Ovary (tissue), 9 donors: ENCODE data around the gene AMFR. TPM values are rescaled to one million over a fixed set of nuclear protein-coding genes. Genes with fewer than 3 reads are reported as not detected.

Experiments used
- DNase-seq, 5 donors: peaks; one replicate each; pipeline ENCODE4 v3.0.0-alpha.2; 2019 to 2020
- H3K27ac ChIP-seq, 2 donors: fragments of 200-600 bp; one replicate each; pipeline versions ENCODE4 v1.5.1 to v1.8.0; 2019 to 2022
- H3K27me3 ChIP-seq: fragments of 200-600 bp; one replicate; pipeline ENCODE4 v1.8.0; 2022
- H3K36me3 ChIP-seq: fragments of 200-600 bp; sonication (generic); one replicate; pipeline ENCODE4 v1.5.1; 2019
- H3K4me1 ChIP-seq: one replicate; pipeline ENCODE4 v1.8.1; 2013; ENCODE audit warnings: mild to moderate bottlenecking, moderate library complexity; ENCODE audit not compliant: insufficient read depth
- H3K4me3 ChIP-seq: fragments of 200-600 bp; sonication (generic); one replicate; pipeline ENCODE4 v1.5.1; 2017
- H3K9me3 ChIP-seq, 2 donors: fragments of 200-600 bp in 1 of 2; sonication (generic) in 1 of 2; one replicate each; pipeline versions ENCODE4 v1.5.1 to v1.8.1; 2013 to 2019; ENCODE audit warnings: mild to moderate bottlenecking in 1 of 2, moderate library complexity in 1 of 2
- EP300 ChIP-seq: sonication (generic); formaldehyde crosslinking; IDR thresholded peaks from one replicate; pipeline ENCODE4 v1.6.1; 2017; ENCODE audit warnings: antibody characterized with exemption
- POLR2A ChIP-seq: fragments of 450-650 bp; IDR thresholded peaks from one replicate; pipeline ENCODE4 v1.6.1; 2017; ENCODE audit warnings: antibody characterized with exemption, mild to moderate bottlenecking, moderate library complexity
- WGBS, 3 donors: extraction: QIAGEN DNeasy Blood & Tissue Kit in 1 of 3; methylation state at CpG; one replicate each; pipeline versions ENCODE4 v1.1.5 to v1.1.7; 2013 to 2017; 5-methylcytosine and 5-hydroxymethylcytosine counted together
- intact Hi-C, 4 donors: fragments of 100-400 bp; cut with DNase I; formaldehyde crosslinking; loops; one replicate each; pipeline versions ENCODE4 v1.11.0 to v1.15.1; 2022 to 2023
- polyA plus RNA-seq, 2 donors: library from polyadenylated mRNA; stranded (reverse); fragments of 200-250 nt in 1 of 2; fragments of 350-450 nt in 1 of 2; fragmentation: Illumina TruSeq in 1 of 2; extraction: RNeasy Lipid Tissue Mini Kit (QIAGEN cat#74804) in 1 of 2; gene quantifications; one replicate each; pipeline ENCODE4 v1.2.3, GENCODE V29; 2013 to 2014
- total RNA-seq, 7 donors: library from RNA; depleted of rRNA in 2 of 7; stranded (reverse); fragments of >200 nt in 2 of 7; fragmentation: NEBNext Ultra II Directional in 3 of 7; extraction: Animal tissue kit (Norgen Biotek cat#: 25700) in 3 of 7; gene quantifications; one replicate each; pipeline versions ENCODE4 v1.1.0 to v1.2.4, GENCODE V29; 2016 to 2023
- TF ChIP-seq, protein P1 (sequence below), 3 donors: fragments of 450-650 bp in 2 of 3; fragments of 200-600 bp in 1 of 3; IDR thresholded peaks; one replicate each; pipeline versions ENCODE4 v1.5.1 to v1.8.0; 2016 to 2022; ENCODE audit warnings: antibody characterized with exemption in 3 of 3, mild to moderate bottlenecking in 1 of 3
- donor health status: DM: no; HTN: no; CAD: no; lungs with moderate emphysema.
- donor health status: DM: no; HTN: no; CAD: no.
- donor health status: Bipolar disorder and iron deficiency.
- donor health status: DM: yes; HTN: yes; CAD: no.
- donor health status: DM: no; HTN: no; CAD: no.
- donor health status: DM: yes; HTN: yes; CAD: no.

The AMFR gene
- total and polyA plus RNA-seq, 9 donors, result 94.1 to 130 (median 107) TPM

DNA sequence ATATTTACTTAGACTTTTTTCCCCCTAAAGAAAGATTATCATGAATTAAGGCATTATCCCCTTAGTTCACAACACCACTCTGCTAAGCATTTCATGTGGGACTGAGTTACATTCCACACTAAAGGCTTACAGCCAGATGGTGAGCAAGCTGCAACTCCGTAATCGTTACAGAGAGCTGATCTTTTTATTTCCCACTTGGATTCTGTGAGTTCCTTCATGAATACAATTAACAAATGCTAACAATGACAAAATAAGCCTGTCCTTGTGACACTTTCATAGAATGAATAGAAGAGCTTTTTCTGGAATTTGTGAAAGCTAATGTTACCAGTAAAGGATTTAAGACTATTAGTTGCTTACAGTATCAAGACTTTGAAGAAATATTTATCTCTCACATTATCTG is 34.8 kb upstream of the AMFR start:
- intact Hi-C loops, result no loop called here
- Histone ChIP-seq H3K36me3 (peaks cover 4% of the 10 kb centered on the region), H3K4me1 (no peaks in the 10 kb centered on the region), H3K27me3 (no peaks in the 10 kb centered on the region), H3K27ac (no peak overlapping the region), H3K9me3 (no peaks in the 10 kb centered on the region), H3K4me3 (no peak overlapping the region)
- TF ChIP-seq, protein P1, sequence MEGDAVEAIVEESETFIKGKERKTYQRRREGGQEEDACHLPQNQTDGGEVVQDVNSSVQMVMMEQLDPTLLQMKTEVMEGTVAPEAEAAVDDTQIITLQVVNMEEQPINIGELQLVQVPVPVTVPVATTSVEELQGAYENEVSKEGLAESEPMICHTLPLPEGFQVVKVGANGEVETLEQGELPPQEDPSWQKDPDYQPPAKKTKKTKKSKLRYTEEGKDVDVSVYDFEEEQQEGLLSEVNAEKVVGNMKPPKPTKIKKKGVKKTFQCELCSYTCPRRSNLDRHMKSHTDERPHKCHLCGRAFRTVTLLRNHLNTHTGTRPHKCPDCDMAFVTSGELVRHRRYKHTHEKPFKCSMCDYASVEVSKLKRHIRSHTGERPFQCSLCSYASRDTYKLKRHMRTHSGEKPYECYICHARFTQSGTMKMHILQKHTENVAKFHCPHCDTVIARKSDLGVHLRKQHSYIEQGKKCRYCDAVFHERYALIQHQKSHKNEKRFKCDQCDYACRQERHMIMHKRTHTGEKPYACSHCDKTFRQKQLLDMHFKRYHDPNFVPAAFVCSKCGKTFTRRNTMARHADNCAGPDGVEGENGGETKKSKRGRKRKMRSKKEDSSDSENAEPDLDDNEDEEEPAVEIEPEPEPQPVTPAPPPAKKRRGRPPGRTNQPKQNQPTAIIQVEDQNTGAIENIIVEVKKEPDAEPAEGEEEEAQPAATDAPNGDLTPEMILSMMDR (IDR thresholded peaks at IDR 0.05), result no peak
- no peak for TF ChIP-seq POLR2A
- TF ChIP-seq EP300, result no peak
- no peak for DNase-seq
- 61 to 85% (median 61%) methylated on average over 2 of the region's 2 CpGs for whole genome bisulfite sequencing, 3 donors

DNA sequence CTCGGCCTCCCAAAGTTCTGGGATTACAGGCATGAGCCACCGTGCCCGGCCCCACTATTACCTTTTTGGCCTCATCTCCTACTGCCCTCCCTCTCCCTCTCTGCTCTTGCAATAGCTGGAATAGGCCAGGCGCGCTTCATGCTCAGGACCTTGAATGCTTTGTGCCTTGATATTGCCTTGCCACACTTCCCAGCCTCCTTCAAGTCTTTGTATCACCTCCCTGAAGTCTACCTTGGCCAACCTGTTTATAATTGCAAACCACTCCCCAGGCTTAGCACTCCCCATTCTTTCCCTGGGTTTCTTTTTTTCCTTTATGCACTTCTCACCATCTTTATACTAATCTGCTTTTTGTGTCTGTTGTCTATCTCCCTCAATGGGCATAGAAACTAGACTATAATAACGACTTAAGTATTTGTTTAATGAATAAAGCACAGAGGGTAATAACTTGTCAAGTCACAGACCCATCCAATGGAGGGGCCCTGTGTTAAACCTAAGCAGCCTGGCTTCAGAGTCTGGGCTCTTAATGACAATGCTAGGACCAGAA is 32.7 kb upstream of the AMFR start:
- peaks cover 2% of the 10 kb centered on the region for H3K36me3 ChIP-seq
- H3K4me1 ChIP-seq, result no peaks in the 10 kb centered on the region
- TF ChIP-seq POLR2A (no peak), EP300 (no peak)
- TF ChIP-seq, protein P1 (IDR thresholded peaks at IDR 0.05), result no peak
- no peaks in the 10 kb centered on the region for H3K9me3 ChIP-seq
- no peaks in the 10 kb centered on the region for H3K27me3 ChIP-seq
- intact Hi-C loops, result no loop called here
- no peak overlapping the region for H3K27ac ChIP-seq
- no peak for DNase-seq
- no peak overlapping the region for H3K4me3 ChIP-seq
- 91 to 95% (median 92%) methylated on average over 6 of the region's 6 CpGs for WGBS, 3 donors

DNA sequence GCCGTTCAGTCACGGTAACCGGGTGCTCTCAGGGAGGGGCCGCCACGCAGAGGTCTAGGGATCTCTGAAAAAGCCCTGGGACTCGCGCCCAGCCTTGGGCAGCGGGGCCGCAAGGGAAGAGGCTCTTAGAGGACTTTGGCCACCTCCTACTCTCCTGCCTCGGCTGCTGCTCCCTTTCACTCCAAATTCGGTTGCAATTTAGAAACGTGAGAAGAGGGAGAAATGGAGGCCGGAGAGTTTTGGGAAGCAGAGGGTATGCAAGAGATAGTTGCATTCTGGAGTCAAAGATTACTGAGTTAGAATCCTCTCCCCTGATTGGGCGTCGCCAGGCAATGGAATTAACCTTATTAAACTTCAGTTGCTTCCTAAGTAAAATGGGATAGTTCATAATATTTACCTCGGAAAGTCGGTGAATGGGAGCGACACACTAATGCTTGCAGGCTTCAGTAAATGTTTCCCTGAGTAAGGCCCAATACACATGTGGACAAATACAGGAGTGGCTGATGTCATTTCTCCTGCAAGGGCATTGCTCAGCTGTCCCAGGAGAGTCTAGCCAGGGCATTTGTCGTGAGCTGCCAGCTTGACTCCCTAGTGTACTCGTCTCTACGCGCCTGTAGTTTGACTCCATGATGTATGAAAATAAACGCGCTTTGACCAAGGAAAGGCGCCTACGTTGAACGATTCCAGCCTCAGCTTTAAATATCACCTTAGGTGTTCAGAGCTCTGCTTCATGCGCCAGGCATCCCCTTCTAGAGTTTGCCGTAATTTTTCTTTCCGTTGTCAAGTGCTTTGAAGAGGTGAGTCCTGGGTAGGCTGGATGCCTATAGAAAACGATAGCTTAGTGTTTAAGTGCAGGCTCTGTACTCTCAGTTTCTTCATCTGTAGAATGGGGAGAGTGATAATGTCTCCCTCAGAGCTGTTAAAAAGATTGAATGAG is 26.7 kb upstream of the AMFR start:
- intact Hi-C loops, result no loop called here
- no peaks in the 10 kb centered on the region for H3K27me3 ChIP-seq
- no peaks in the 10 kb centered on the region for H3K9me3 ChIP-seq
- 4 to 6% (median 5%) methylated on average over 31 of the region's 31 CpGs for WGBS, 3 donors
- DNase-seq, result no peak
- H3K4me1 ChIP-seq, result peaks cover 14% of the 10 kb centered on the region
- H3K27ac ChIP-seq, result peak overlapping the region in 1 of 2 donors; percentile 6
- peak overlapping the region; percentile 62 for H3K4me3 ChIP-seq
- no peak for TF ChIP-seq POLR2A
- no peak for TF ChIP-seq EP300
- TF ChIP-seq, protein P1 (IDR thresholded peaks at IDR 0.05), result no peak
- H3K36me3 ChIP-seq, result no peaks in the 10 kb centered on the region

DNA sequence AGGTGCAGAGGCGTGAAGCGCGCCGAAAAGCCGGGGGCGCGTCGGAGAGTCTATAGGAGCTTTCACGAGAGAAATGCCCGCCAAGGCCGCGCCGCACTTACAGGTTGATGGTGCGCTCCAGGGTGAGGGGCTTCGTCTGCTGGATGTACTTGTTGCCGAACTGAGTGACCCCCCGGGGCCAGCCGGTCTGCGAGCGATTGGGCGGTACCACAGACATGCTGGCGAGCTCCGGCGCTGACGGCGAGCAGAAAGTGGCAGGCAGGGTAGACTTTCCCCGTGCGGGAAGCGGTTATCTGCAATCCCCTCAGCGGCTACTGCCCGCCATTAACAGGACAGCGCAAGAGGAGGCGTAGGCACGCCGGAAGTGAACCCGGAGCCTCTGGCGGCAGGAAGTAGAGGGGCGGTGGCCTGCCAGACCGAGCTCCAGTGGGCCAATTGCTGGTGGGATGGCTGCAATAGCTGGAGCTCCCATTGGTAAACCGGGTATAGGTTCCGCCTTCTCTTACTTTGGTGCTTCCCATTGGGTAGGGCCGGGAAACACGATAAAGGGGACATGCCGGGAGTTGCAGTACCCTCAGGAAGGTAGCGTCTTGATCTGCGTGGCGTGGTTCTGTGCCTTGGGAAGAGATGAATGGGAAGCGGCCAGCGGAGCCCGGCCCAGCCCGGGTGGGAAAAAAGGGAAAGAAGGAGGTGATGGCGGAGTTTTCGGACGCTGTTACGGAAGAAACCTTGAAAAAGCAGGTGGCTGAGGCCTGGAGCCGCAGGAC is 25.8 kb upstream of the AMFR start, which contains the start of the genes NUDT21 and OGFOD1:
Gene NUDT21 (minus strand): TSS at position 347 of the 767 bp plus-strand sequence. CDS start 130 bp downstream, at position 217.
Gene OGFOD1 (plus strand): TSS at position 569 of the 767 bp plus-strand sequence. CDS start 59 bp downstream, at position 628.
- peak; percentile 90 to 93 (median 91) for DNase-seq
- Histone ChIP-seq H3K4me3 (peak within 1 kb of the TSS; percentile 62), H3K27me3 (no peaks in the 10 kb centered on the region), H3K27ac (peak within 1 kb of the TSS in 1 of 2 donors; percentile 66), H3K36me3 (no peaks in the 10 kb centered on the region), H3K9me3 (no peaks in the 10 kb centered on the region), H3K4me1 (peaks cover 14% of the 10 kb centered on the region)
- intact Hi-C loops, result no loop called here
- 0 to 1% (median 1%) methylated on average over 56 of the region's 56 CpGs for WGBS, 3 donors
- TF ChIP-seq POLR2A, result peak; percentile 56
- TF ChIP-seq, protein P1 (IDR thresholded peaks at IDR 0.05), result no peak
